ENCODE data around the gene SF3B5. TPM values are rescaled to one million over a fixed set of nuclear protein-coding genes. Genes with fewer than 3 reads are reported as not detected.

SF3B5 gene
- total RNA-seq, 1 donor from 2014 or later = 98.0 TPM

DNA sequence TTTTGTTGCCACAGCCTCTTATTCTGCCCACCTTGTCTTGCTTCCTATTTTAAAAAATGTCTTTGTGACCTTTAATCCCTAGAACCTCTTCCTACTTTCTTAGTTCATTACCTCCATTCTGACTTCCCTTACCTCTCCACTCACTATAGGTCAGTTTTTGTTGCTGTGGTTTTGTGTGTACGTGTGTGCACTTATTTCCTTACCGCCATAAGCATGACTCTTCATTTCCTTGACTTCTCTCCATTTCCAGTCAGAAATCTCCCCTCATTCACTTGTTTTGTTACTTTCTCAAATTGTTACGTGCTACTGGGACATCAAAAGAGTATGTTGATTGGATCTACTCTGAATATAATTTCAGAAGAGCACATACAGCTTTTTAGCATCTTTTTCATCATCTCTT lies 26.6 kb downstream of the SF3B5 start:
- Mint-ChIP-seq H3K27me3 (ENCODE audit: unreplicated experiment) (peaks cover 10% of the 10 kb centered on the region), H3K4me1 (ENCODE audit: low read depth, unreplicated experiment) (no peaks in the 10 kb centered on the region), H3K27ac (ENCODE audit: unreplicated experiment) (no peak overlapping the region), H3K4me3 (ENCODE audit: unreplicated experiment) (no peak overlapping the region), H3K9me3 (ENCODE audit: unreplicated experiment) (peaks cover 4% of the 10 kb centered on the region), H3K36me3 (ENCODE audit: unreplicated experiment) (no peaks in the 10 kb centered on the region)
- TF ChIP-seq, protein P1, sequence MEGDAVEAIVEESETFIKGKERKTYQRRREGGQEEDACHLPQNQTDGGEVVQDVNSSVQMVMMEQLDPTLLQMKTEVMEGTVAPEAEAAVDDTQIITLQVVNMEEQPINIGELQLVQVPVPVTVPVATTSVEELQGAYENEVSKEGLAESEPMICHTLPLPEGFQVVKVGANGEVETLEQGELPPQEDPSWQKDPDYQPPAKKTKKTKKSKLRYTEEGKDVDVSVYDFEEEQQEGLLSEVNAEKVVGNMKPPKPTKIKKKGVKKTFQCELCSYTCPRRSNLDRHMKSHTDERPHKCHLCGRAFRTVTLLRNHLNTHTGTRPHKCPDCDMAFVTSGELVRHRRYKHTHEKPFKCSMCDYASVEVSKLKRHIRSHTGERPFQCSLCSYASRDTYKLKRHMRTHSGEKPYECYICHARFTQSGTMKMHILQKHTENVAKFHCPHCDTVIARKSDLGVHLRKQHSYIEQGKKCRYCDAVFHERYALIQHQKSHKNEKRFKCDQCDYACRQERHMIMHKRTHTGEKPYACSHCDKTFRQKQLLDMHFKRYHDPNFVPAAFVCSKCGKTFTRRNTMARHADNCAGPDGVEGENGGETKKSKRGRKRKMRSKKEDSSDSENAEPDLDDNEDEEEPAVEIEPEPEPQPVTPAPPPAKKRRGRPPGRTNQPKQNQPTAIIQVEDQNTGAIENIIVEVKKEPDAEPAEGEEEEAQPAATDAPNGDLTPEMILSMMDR (IDR thresholded peaks at IDR 0.05; ENCODE audit: partially characterized antibody, unreplicated experiment) = no peak
- DNase-seq = no peak

DNA sequence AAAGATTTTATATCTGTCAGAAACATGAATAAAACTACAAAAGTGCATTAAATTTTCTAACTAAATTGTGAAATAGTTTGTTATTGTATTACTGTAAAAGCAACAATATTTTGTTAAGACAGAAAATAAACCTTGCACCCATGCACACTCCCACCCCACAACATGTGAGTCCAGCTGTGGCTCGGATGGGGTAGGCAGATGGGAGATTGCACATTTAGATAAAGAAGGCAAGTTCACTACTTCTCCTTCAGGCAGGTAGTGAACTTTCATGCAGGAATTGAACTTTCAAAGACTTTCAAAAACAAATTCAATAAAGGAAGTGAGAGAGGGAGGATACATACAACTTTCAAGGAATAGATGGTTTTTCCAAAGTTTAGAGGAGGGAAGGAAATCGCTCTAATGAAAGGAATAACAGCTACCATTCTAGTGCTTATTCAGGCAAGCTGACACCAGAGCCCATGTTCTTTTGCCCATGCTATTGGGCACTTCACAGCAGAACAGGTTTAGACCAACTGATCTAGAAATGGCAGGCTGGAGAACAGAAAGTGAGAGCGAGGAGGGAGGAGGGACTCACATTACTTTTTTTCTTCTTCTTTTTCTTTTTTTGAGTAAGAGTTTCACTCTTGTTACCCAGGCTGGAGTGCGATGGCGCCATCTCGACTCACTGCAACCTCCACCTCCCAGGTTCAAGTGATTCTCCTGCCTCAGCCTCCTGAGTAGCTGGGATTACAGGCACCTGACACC lies 28.5 kb downstream of the SF3B5 start:
- TF ChIP-seq, protein P1 (IDR thresholded peaks at IDR 0.05; ENCODE audit: partially characterized antibody, unreplicated experiment) = no peak
- Mint-ChIP-seq H3K9me3 (ENCODE audit: unreplicated experiment) (peaks cover 6% of the 10 kb centered on the region), H3K4me1 (ENCODE audit: low read depth, unreplicated experiment) (no peaks in the 10 kb centered on the region), H3K4me3 (ENCODE audit: unreplicated experiment) (no peak overlapping the region), H3K36me3 (ENCODE audit: unreplicated experiment) (no peaks in the 10 kb centered on the region), H3K27ac (ENCODE audit: unreplicated experiment) (no peak overlapping the region), H3K27me3 (ENCODE audit: unreplicated experiment) (peaks cover 18% of the 10 kb centered on the region)
- DNase-seq = no peak

DNA sequence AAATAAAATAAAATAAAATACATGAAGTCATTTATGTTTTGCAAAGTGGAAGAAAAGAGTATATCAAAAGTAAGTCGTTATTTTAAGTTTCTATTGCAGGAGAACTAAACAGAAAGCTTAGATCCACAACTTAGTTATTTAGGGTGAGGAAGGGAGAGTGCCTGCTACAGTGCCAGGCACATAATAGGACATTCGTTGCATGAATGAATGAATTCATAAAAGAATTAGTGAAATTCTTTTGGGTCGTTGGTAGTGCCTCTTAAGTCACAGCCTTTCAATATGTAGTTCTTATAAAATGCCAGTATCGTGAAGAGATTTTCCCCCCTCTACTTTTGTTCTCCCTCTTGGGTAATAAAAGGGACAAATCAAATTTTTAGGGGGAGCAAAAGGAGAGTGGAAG lies 29.1 kb downstream of the SF3B5 start:
- Mint-ChIP-seq H3K27ac (ENCODE audit: unreplicated experiment) (no peak overlapping the region), H3K9me3 (ENCODE audit: unreplicated experiment) (peaks cover 6% of the 10 kb centered on the region), H3K4me1 (ENCODE audit: low read depth, unreplicated experiment) (no peaks in the 10 kb centered on the region), H3K4me3 (ENCODE audit: unreplicated experiment) (no peak overlapping the region), H3K27me3 (ENCODE audit: unreplicated experiment) (peaks cover 16% of the 10 kb centered on the region), H3K36me3 (ENCODE audit: unreplicated experiment) (no peaks in the 10 kb centered on the region)
- TF ChIP-seq, protein P1 (IDR thresholded peaks at IDR 0.05; ENCODE audit: partially characterized antibody, unreplicated experiment) = no peak
- no peak for DNase-seq

DNA sequence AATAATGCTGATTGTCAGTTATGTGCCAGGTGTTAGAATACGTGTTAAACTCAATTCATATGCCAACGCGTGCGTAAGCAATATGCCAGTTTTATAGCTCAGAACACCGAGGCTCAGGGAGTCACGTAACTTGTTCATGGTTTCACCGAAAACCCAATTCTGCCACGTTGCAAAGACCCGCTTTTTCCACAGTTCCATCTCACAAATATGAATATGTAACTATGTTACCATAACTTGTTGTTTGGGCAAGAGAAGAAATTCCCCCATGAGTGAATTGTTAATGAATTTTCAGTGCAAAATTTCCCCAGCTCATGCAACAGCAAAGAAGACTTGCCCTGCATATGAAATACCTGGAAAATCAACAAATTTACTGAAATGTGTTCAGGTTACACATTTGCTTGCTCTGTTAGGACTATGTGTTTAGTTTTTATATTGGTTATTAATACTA lies 30.1 kb downstream of the SF3B5 start:
- no peak overlapping the region for H3K27ac Mint-ChIP-seq (ENCODE audit: unreplicated experiment)
- no peaks in the 10 kb centered on the region for H3K4me1 Mint-ChIP-seq (ENCODE audit: low read depth, unreplicated experiment)
- H3K36me3 Mint-ChIP-seq (ENCODE audit: unreplicated experiment) = no peaks in the 10 kb centered on the region
- peaks cover 6% of the 10 kb centered on the region for H3K9me3 Mint-ChIP-seq (ENCODE audit: unreplicated experiment)
- H3K4me3 Mint-ChIP-seq (ENCODE audit: unreplicated experiment) = peak overlapping the region; percentile 80
- DNase-seq = no peak
- TF ChIP-seq, protein P1 (IDR thresholded peaks at IDR 0.05; ENCODE audit: partially characterized antibody, unreplicated experiment) = no peak
- H3K27me3 Mint-ChIP-seq (ENCODE audit: unreplicated experiment) = peaks cover 19% of the 10 kb centered on the region

DNA sequence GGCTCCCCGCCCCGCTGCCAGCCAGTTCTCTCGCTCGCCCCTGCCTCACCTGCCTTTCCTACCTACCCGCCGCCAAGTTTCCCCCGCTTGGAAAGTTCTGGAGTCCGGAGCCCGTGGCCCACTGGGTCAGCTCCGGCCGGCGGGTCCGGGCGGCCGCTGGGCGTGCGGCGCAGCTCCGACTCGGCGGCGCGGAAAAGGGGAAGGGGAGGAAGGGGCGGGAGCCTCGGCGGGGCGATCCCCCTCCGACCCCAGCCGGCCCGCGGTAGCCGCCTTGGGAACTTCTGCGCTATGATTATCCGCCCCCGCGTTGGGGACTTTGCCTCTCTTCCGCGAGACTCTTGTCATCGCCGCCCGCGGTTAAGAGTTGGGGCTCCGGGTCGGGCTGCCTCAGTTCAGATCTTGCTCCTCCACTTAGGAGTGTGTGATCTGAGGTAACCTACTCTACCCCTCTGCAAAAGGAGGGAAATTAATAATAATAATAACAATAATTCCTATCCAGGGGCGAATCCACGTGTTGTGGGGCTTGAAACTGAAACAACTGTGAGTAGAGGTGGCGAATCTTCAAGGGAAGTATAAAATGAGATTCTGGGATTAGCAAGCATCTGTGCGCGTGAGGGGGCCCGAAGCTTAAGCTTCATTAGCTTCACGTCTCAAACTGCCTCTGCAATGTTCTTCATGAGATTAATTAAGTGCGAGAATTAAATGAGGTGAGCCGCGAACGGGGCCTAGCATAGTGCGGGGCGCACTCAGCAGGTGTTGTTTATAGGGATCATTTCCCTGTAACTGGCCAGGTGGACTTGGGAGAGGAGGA lies 30.8 kb downstream of the SF3B5 start:
- H3K4me3 Mint-ChIP-seq (ENCODE audit: unreplicated experiment) = peak overlapping the region; percentile 80
- H3K4me1 Mint-ChIP-seq (ENCODE audit: low read depth, unreplicated experiment) = no peaks in the 10 kb centered on the region
- H3K27me3 Mint-ChIP-seq (ENCODE audit: unreplicated experiment) = peaks cover 19% of the 10 kb centered on the region
- TF ChIP-seq, protein P1 (IDR thresholded peaks at IDR 0.05; ENCODE audit: partially characterized antibody, unreplicated experiment) = no peak
- no peaks in the 10 kb centered on the region for H3K36me3 Mint-ChIP-seq (ENCODE audit: unreplicated experiment)
- peaks cover 6% of the 10 kb centered on the region for H3K9me3 Mint-ChIP-seq (ENCODE audit: unreplicated experiment)
- no peak overlapping the region for H3K27ac Mint-ChIP-seq (ENCODE audit: unreplicated experiment)
- peak; percentile 27 for DNase-seq
